PFSK-1 (cell line): ENCODE measurements around the gene PKD1L1.

Experiments used
- POLR2AphosphoS5 ChIP-seq: IDR thresholded peaks from 2 replicates; pipeline ENCODE4 v1.6.1; 2012; ENCODE audit warnings: low read depth, mild to moderate bottlenecking, control low read depth, low read length, moderate library complexity
- TF ChIP-seq, protein P1 (sequence below), 2 experiments: IDR thresholded peaks; 2 replicates each; pipeline versions ENCODE4 v1.6.1 to v1.8.0; 2011 to 2012; ENCODE audit warnings: low read depth in 2 of 2, low read length in 2 of 2, control low read depth in 1 of 2, inconsistent platforms in 1 of 2, mild to moderate bottlenecking in 1 of 2, moderate library complexity in 1 of 2; ENCODE audit not compliant: insufficient read depth in 1 of 2

DNA sequence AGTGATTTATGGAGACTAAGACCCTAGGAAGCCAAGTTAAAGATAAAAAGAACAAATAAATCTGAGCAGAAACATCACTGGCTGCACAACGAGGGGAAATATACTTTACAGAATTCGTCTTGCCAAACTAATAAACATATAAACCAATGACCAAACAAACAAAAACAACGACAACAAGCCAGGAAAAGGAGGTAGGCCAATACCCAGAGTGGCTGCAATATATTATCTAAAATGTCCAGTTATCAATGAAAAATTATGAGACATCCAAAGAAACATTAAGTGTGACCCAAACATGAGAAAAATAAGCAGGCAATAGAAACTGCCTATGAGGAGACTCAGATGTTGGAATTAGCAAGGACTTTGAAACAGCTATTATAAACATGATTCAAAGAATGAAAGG, 81.0 kb downstream of the PKD1L1 start:
- TF ChIP-seq, protein P1, sequence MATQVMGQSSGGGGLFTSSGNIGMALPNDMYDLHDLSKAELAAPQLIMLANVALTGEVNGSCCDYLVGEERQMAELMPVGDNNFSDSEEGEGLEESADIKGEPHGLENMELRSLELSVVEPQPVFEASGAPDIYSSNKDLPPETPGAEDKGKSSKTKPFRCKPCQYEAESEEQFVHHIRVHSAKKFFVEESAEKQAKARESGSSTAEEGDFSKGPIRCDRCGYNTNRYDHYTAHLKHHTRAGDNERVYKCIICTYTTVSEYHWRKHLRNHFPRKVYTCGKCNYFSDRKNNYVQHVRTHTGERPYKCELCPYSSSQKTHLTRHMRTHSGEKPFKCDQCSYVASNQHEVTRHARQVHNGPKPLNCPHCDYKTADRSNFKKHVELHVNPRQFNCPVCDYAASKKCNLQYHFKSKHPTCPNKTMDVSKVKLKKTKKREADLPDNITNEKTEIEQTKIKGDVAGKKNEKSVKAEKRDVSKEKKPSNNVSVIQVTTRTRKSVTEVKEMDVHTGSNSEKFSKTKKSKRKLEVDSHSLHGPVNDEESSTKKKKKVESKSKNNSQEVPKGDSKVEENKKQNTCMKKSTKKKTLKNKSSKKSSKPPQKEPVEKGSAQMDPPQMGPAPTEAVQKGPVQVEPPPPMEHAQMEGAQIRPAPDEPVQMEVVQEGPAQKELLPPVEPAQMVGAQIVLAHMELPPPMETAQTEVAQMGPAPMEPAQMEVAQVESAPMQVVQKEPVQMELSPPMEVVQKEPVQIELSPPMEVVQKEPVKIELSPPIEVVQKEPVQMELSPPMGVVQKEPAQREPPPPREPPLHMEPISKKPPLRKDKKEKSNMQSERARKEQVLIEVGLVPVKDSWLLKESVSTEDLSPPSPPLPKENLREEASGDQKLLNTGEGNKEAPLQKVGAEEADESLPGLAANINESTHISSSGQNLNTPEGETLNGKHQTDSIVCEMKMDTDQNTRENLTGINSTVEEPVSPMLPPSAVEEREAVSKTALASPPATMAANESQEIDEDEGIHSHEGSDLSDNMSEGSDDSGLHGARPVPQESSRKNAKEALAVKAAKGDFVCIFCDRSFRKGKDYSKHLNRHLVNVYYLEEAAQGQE (IDR thresholded peaks at IDR 0.05; ENCODE audit: insufficient read depth in 1 of 2, low read depth in 2 of 2, low read length in 2 of 2) = no peak
- TF ChIP-seq POLR2AphosphoS5 = no peak
